ENCODE measurements around the gene SALL4. TPM values are rescaled to one million over a fixed set of nuclear protein-coding genes. Genes with fewer than 3 reads are reported as not detected.

The SALL4 gene
- polyA plus RNA-seq, 1 of the 3 experiments (the other 2 are of a cell fraction) = 0.82 TPM

GRCh38 chr20:51768759-51769517 is 33.4 kb downstream of the SALL4 start:
- Histone ChIP-seq H3K79me2 (ENCODE audit: insufficient read depth) (peaks cover 12% of the 10 kb centered on the region; the same call in 1 of the 2 replicates), H3K4me3 (ENCODE audit: low read depth in 2 of 2, low read length in 1 of 2) (peak overlapping the region in 1 of 2 experiments; percentile 65; a peak in 1 of 4 replicates), H2AFZ (ENCODE audit: low read depth) (no peak overlapping the region), H4K20me1 (ENCODE audit: insufficient read depth) (no peaks in the 10 kb centered on the region), H3F3A (replicated peaks; ENCODE audit: insufficient read depth) (peaks cover 19% of the 10 kb centered on the region), H3K27ac (ENCODE audit: low read depth in 2 of 2, low read length in 1 of 2) (no peak overlapping the region), H3K9me3 (no peaks in the 10 kb centered on the region), H3K9me2 (no peaks in the 10 kb centered on the region), H3K4me2 (no peak overlapping the region), H3K9ac (no peak overlapping the region), H3K36me3 (replicated peaks in 1 of 2; ENCODE audit: control insufficient read depth in 1 of 2, insufficient read depth in 2 of 2, low read length in 1 of 2) (no peaks in the 10 kb centered on the region), H3K4me1 (ENCODE audit: control insufficient read depth in 1 of 2, insufficient read depth in 2 of 2, low read depth in 1 of 2, low read length in 1 of 2) (no peaks in the 10 kb centered on the region; a peak in 1 of 4 replicates), H3K27me3 (ENCODE audit: insufficient read depth) (no peaks in the 10 kb centered on the region)
- ChIA-PET CTCF (interaction anchor here (0.8 to 1.9 kb wide), 3 partner anchors 19 to 52 kb away, joined by 3 to 5 read pairs (median 3); no protein-coding TSS in a partner anchor), POLR2A (no interaction called here)
- no peak for DNase-seq
- no peak for TF ChIP-seq GABPA (IDR thresholded peaks at IDR 0.05; ENCODE audit: low read depth)
- TF ChIP-seq NFIC (IDR thresholded peaks at IDR 0.05; ENCODE audit: borderline replicate concordance) = no peak
- no peak for TF ChIP-seq SIN3A (IDR thresholded peaks at IDR 0.05; ENCODE audit: borderline replicate concordance, low read depth, low read length)
- no peak for TF ChIP-seq EZH2phosphoT487 (IDR thresholded peaks at IDR 0.05; ENCODE audit: borderline replicate concordance, low read depth)
- no peak for TF ChIP-seq TCF12 (IDR thresholded peaks at IDR 0.05)
- no peak for TF ChIP-seq RXRA (IDR thresholded peaks at IDR 0.05; ENCODE audit: borderline replicate concordance, low read depth)
- TF ChIP-seq EP300 (IDR thresholded peaks at IDR 0.05; ENCODE audit: borderline replicate concordance in 1 of 2, low read depth in 1 of 2, low read length in 1 of 2) = no peak
- WGBS (ENCODE audit: low lambda C conversion rate) = 54% methylated on average over 13 of the region's 16 CpGs

GRCh38 chr20:51767867-51768758 is 34.2 kb downstream of the SALL4 start, which contains the start of gene ATP9A:
Gene ATP9A (minus strand): TSS chr20:51768390. CDS start chr20:51768369, 21 bp downstream.
- Histone ChIP-seq H3F3A (replicated peaks; ENCODE audit: insufficient read depth) (peaks cover 19% of the 10 kb centered on the region), H3K36me3 (replicated peaks in 1 of 2; ENCODE audit: control insufficient read depth in 1 of 2, insufficient read depth in 2 of 2, low read length in 1 of 2) (no peaks in the 10 kb centered on the region), H3K4me3 (ENCODE audit: low read depth in 2 of 2, low read length in 1 of 2) (peak within 1 kb of the TSS; percentile 65 to 98), H3K9me2 (no peaks in the 10 kb centered on the region), H3K79me2 (ENCODE audit: insufficient read depth) (peaks cover 12% of the 10 kb centered on the region; the same call in 1 of the 2 replicates), H3K4me1 (ENCODE audit: control insufficient read depth in 1 of 2, insufficient read depth in 2 of 2, low read depth in 1 of 2, low read length in 1 of 2) (no peaks in the 10 kb centered on the region; a peak in 1 of 4 replicates), H3K4me2 (peak within 1 kb of the TSS; percentile 100), H3K9me3 (no peaks in the 10 kb centered on the region), H4K20me1 (ENCODE audit: insufficient read depth) (no peaks in the 10 kb centered on the region), H3K9ac (peak within 1 kb of the TSS; percentile 84), H3K27me3 (ENCODE audit: insufficient read depth) (no peaks in the 10 kb centered on the region), H3K27ac (ENCODE audit: low read depth in 2 of 2, low read length in 1 of 2) (peak within 1 kb of the TSS; percentile 9 to 24; a peak in 2 of 4 replicates), H2AFZ (ENCODE audit: low read depth) (peak within 1 kb of the TSS; percentile 91)
- TF ChIP-seq ZBTB33 (IDR thresholded peaks at IDR 0.05; ENCODE audit: borderline replicate concordance, low read depth) = no peak
- TF ChIP-seq YY1 (IDR thresholded peaks at IDR 0.05; ENCODE audit: low read depth) = no peak
- no peak for TF ChIP-seq JUND (IDR thresholded peaks at IDR 0.05)
- peak; percentile 8; the same call in 1 of the 2 replicates for TF ChIP-seq MXI1 (IDR thresholded peaks at IDR 0.05; ENCODE audit: low read depth, low read length)
- peak; percentile 10; the same call in 1 of the 2 replicates for TF ChIP-seq CTCF (IDR thresholded peaks at IDR 0.05)
- 0% methylated on average over 9 of the region's 131 CpGs for WGBS (ENCODE audit: low lambda C conversion rate)
- DNase-seq = peak; percentile 78
- ChIA-PET POLR2A (interaction anchor here (1.2 kb wide), 1 partner anchor 88 kb away, joined by 4 read pairs; no protein-coding TSS in a partner anchor), CTCF (interaction anchor here (1.0 to 1.9 kb wide), 6 partner anchors 22 to 128 kb away, joined by 3 to 6 read pairs (median 3); no protein-coding TSS in a partner anchor)
